K562 (cell line): ENCODE results near the gene CLCC1. TPM values are rescaled to one million over a fixed set of nuclear protein-coding genes. Genes with fewer than 3 reads are reported as not detected.

Experiments
- CREB1 ChIP-seq, 2 experiments: sonication (generic) in 1 of 2; formaldehyde crosslinking in 1 of 2; IDR thresholded peaks; 2 replicates each; pipeline versions ENCODE4 v1.6.1 to v1.8.0; 2012 to 2022; ENCODE audit warnings: inconsistent platforms in 1 of 2, mild to moderate bottlenecking in 1 of 2, missing genetic modification reagents in 1 of 2, moderate library complexity in 1 of 2
- OTX1 ChIP-seq: fragments of 450-650 bp; formaldehyde crosslinking; IDR thresholded peaks from 2 replicates; pipeline ENCODE4 v1.4.0; 2022; ENCODE audit warnings: mild to moderate bottlenecking
- PHF8 ChIP-seq: fragments of 200-600 bp; sonication (generic); IDR thresholded peaks from 2 replicates; pipeline ENCODE4 v1.6.1; 2012; ENCODE audit warnings: mixed run types, mild to moderate bottlenecking, inconsistent platforms, low read length, moderate library complexity, borderline replicate concordance
- RBFOX2 ChIP-seq: fragments of 200-400 bp; formaldehyde crosslinking; IDR thresholded peaks from 2 replicates; pipeline ENCODE4 v1.6.1; 2017; ENCODE audit warnings: low read depth, mild to moderate bottlenecking, low read length, moderate library complexity
- RBM14 ChIP-seq: fragments of 200-400 bp; formaldehyde crosslinking; IDR thresholded peaks from 2 replicates; pipeline ENCODE4 v1.6.1; 2018; ENCODE audit warnings: low read depth, mild to moderate bottlenecking, low read length, moderate library complexity, borderline replicate concordance; ENCODE audit not compliant: insufficient read depth
- TCF7 ChIP-seq: sonication (generic); IDR thresholded peaks from 2 replicates; pipeline ENCODE4 v1.6.1; 2016; ENCODE audit warnings: antibody characterized with exemption, borderline replicate concordance
- ZNF324 ChIP-seq: fragments of 250-450 bp; sonication (Bioruptor Pico); IDR thresholded peaks from 2 replicates; pipeline ENCODE4 v1.4.0; 2020; ENCODE audit warnings: mild to moderate bottlenecking
- ZNF699 ChIP-seq: fragments of 250-450 bp; sonication (Bioruptor Pico); IDR thresholded peaks from 2 replicates; pipeline ENCODE4 v1.8.0; 2021; ENCODE audit warnings: mild to moderate bottlenecking, moderate library complexity; ENCODE audit not compliant: insufficient replicate concordance
- polyA plus RNA-seq, 8 experiments: library from polyadenylated mRNA; depleted of rRNA in 4 of 8; stranded (reverse) in 5 of 8; unstranded in 3 of 8; fragments of >200 nt; fragmentation: Nextera tagmentation in 2 of 8; fragmentation: Illumina TruSeq in 1 of 8; extraction: Ambion mirVana in 2 of 8; extraction: Trizol in 1 of 8; gene quantifications; 2 replicates each; pipeline versions ENCODE4 v1.2.1 to v1.2.3, GENCODE V29; 2011 to 2014; ENCODE audit warnings: inconsistent platforms in 1 of 8, missing spikeins in 1 of 8
- total RNA-seq, 7 experiments: library from RNA; depleted of rRNA in 6 of 7; stranded (reverse); fragments of >200 nt in 6 of 7; fragmentation: Illumina TruSeq in 2 of 7; extraction: Trizol in 2 of 7; gene quantifications; 2 replicates each; pipeline versions ENCODE4 v1.2.1 to v1.2.3, GENCODE V29; 2011 to 2021; ENCODE audit warnings: low replicate concordance in 1 of 7
- TF ChIP-seq, protein P1 (sequence below), 2 experiments: fragments of 450-650 bp; formaldehyde crosslinking in 1 of 2; IDR thresholded peaks; 2 replicates each; pipeline versions ENCODE4 v1.4.0 to v1.6.1; 2014 to 2020; ENCODE audit warnings: mild to moderate bottlenecking in 2 of 2, borderline replicate concordance in 1 of 2, low read depth in 1 of 2
- TF ChIP-seq, protein P2 (sequence below), 2 experiments: fragments of 250-450 bp in 1 of 2; fragments of 450-650 bp in 1 of 2; sonication (Bioruptor Pico) in 1 of 2; IDR thresholded peaks; 2 replicates each; pipeline versions ENCODE4 v1.6.1 to v1.8.0; 2016 to 2021; ENCODE audit warnings: mild to moderate bottlenecking in 2 of 2, moderate library complexity in 2 of 2, missing compliant biosample characterization in 1 of 2, missing genetic modification characterization in 1 of 2
- TF ChIP-seq, protein P3 (sequence below): fragments of 450-650 bp; formaldehyde crosslinking; conservative IDR thresholded peaks from 2 replicates; pipeline ENCODE4 v1.4.0; 2022; ENCODE audit warnings: mild to moderate bottlenecking, missing genetic modification characterization
- TF ChIP-seq, protein P4 (sequence below), 2 experiments: fragments of 450-650 bp in 1 of 2; sonication (generic) in 1 of 2; formaldehyde crosslinking in 1 of 2; IDR thresholded peaks in 1 of 2; conservative IDR thresholded peaks in 1 of 2; 2 replicates each; pipeline versions ENCODE4 v1.6.1 to v1.8.1; 2016 to 2023; ENCODE audit warnings: mild to moderate bottlenecking in 2 of 2, moderate library complexity in 2 of 2, inconsistent platforms in 1 of 2, missing genetic modification reagents in 1 of 2

The CLCC1 gene
- total and polyA plus RNA-seq, 9 of the 15 experiments (the other 6 are each of a cell fraction or from before 2014, with no cell fraction given): 28.8 to 63.4 (median 40.4) TPM

DNA sequence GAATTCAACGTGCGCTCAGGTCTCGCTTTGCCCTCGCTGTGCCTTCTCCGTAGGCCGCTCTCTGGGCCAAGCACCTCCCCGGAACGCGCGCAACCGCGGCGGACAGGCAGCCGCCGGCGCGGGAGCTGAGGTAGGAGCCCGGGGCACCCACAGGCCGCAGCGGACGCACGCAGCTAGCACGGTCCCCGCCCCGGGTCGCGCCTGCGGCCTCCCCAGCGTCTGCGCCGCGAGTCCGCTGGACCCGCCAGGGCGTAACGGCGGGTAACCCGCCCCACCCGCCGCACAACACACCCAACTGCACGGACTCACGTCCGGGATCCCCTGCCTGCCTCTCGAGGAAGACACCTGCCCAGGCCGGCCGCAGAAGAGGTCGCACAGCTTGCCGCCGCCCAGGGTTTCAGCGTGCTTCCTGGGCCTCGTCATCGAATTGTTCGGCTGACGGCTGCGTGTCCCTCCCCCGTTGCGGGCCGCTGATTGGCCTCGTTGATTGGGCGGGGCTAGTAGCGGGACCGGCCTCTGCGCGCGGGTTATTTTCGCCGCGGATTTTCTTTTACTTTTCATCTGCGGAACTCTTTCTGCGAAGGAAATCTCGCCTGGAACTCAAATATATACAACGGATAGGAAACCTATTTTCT lies at the start of gene CLCC1 (continued):
- TF ChIP-seq, protein P1, sequence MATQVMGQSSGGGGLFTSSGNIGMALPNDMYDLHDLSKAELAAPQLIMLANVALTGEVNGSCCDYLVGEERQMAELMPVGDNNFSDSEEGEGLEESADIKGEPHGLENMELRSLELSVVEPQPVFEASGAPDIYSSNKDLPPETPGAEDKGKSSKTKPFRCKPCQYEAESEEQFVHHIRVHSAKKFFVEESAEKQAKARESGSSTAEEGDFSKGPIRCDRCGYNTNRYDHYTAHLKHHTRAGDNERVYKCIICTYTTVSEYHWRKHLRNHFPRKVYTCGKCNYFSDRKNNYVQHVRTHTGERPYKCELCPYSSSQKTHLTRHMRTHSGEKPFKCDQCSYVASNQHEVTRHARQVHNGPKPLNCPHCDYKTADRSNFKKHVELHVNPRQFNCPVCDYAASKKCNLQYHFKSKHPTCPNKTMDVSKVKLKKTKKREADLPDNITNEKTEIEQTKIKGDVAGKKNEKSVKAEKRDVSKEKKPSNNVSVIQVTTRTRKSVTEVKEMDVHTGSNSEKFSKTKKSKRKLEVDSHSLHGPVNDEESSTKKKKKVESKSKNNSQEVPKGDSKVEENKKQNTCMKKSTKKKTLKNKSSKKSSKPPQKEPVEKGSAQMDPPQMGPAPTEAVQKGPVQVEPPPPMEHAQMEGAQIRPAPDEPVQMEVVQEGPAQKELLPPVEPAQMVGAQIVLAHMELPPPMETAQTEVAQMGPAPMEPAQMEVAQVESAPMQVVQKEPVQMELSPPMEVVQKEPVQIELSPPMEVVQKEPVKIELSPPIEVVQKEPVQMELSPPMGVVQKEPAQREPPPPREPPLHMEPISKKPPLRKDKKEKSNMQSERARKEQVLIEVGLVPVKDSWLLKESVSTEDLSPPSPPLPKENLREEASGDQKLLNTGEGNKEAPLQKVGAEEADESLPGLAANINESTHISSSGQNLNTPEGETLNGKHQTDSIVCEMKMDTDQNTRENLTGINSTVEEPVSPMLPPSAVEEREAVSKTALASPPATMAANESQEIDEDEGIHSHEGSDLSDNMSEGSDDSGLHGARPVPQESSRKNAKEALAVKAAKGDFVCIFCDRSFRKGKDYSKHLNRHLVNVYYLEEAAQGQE (IDR thresholded peaks at IDR 0.05; ENCODE audit: borderline replicate concordance): no peak; the same call in none of the 2 replicates
- TF ChIP-seq, protein P1 (CRISPR knock-in tag; IDR thresholded peaks at IDR 0.05; ENCODE audit: low read depth): peak; percentile 45; the same call in 1 of the 2 replicates
- TF ChIP-seq, protein P2, sequence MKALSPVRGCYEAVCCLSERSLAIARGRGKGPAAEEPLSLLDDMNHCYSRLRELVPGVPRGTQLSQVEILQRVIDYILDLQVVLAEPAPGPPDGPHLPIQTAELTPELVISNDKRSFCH (CRISPR knock-in tag; IDR thresholded peaks at IDR 0.05): no peak
- TF ChIP-seq, protein P2 (tag; IDR thresholded peaks at IDR 0.05): peak; percentile 85
- peak; percentile 100 for TF ChIP-seq RBFOX2
- no peak for TF ChIP-seq TCF7
- no peak for TF ChIP-seq RBM14
- no peak for TF ChIP-seq ZNF324
- TF ChIP-seq CREB1 (IDR thresholded peaks at IDR 0.05): peak; percentile 91
- TF ChIP-seq CREB1 (CRISPR knock-in tag; IDR thresholded peaks at IDR 0.05): peak; percentile 84
- no peak for TF ChIP-seq ZNF699 (CRISPR knock-in tag)
- TF ChIP-seq PHF8: peak; percentile 99
- TF ChIP-seq, protein P3, sequence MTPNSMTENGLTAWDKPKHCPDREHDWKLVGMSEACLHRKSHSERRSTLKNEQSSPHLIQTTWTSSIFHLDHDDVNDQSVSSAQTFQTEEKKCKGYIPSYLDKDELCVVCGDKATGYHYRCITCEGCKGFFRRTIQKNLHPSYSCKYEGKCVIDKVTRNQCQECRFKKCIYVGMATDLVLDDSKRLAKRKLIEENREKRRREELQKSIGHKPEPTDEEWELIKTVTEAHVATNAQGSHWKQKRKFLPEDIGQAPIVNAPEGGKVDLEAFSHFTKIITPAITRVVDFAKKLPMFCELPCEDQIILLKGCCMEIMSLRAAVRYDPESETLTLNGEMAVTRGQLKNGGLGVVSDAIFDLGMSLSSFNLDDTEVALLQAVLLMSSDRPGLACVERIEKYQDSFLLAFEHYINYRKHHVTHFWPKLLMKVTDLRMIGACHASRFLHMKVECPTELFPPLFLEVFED (CRISPR knock-in tag): no peak
- no peak for TF ChIP-seq OTX1 (CRISPR knock-in tag)
- TF ChIP-seq, protein P4, sequence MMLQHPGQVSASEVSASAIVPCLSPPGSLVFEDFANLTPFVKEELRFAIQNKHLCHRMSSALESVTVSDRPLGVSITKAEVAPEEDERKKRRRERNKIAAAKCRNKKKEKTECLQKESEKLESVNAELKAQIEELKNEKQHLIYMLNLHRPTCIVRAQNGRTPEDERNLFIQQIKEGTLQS (IDR thresholded peaks at IDR 0.05): peak; percentile 78
- TF ChIP-seq, protein P4 (CRISPR knock-in tag; conservative IDR thresholded peaks at IDR 0.05): peak; percentile 75; the same call in 1 of the 2 replicates
